HG03175 (cell line): ENCODE results near the gene BRD3OS.

ENCODE experiments used
- ATAC-seq: cut with Tn5 transposase; IDR thresholded peaks from one replicate; pipeline ENCODE4 v1.9.1; 2021; ENCODE audit warnings: mild to moderate bottlenecking, moderate library complexity; ENCODE audit not compliant: unreplicated experiment

Gene BRD3OS

GRCh38 chr9:134049772-134050588, 24.7 kb downstream of the BRD3OS start:
- ATAC-seq, result no peak

GRCh38 chr9:134050726-134051125, 25.4 kb downstream of the BRD3OS start:
- no peak for ATAC-seq

GRCh38 chr9:134051319-134051718, 26.0 kb downstream of the BRD3OS start:
- no peak for ATAC-seq

- ATAC-seq, result no peak
Measured at GRCh38 chr9:134052491-134052890, 27.2 kb downstream of the BRD3OS start.

GRCh38 chr9:134052941-134053340, 27.7 kb downstream of the BRD3OS start:
- no peak for ATAC-seq

GRCh38 chr9:134053401-134053871, 28.2 kb downstream of the BRD3OS start:
- ATAC-seq, result no peak

GRCh38 chr9:134053941-134054761, 28.9 kb downstream of the BRD3OS start:
- no peak for ATAC-seq

GRCh38 chr9:134054891-134055811, 29.9 kb downstream of the BRD3OS start:
- ATAC-seq, result no peak

- ATAC-seq, result no peak
Measured at GRCh38 chr9:134055981-134056461, 30.7 kb downstream of the BRD3OS start.

- no peak for ATAC-seq
Measured at GRCh38 chr9:134056483-134057306, 31.4 kb downstream of the BRD3OS start.

- ATAC-seq, result no peak
Measured at GRCh38 chr9:134057307-134057657, 32.0 kb downstream of the BRD3OS start.

- no peak for ATAC-seq
Measured at GRCh38 chr9:134057751-134058701, 32.7 kb downstream of the BRD3OS start.

GRCh38 chr9:134058716-134059115, 33.4 kb downstream of the BRD3OS start:
- no peak for ATAC-seq

- no peak for ATAC-seq
Measured at GRCh38 chr9:134059188-134059641, 33.9 kb downstream of the BRD3OS start.

- ATAC-seq, result peak; percentile 82
Measured at GRCh38 chr9:134059661-134060395, 34.5 kb downstream of the BRD3OS start.

- ATAC-seq, result no peak
Measured at GRCh38 chr9:134060546-134060945, 35.3 kb downstream of the BRD3OS start.

- ATAC-seq, result no peak
Measured at GRCh38 chr9:134061019-134061687, 35.9 kb downstream of the BRD3OS start.
